ENCODE results near the gene KIAA1549.

GRCh38 chr7:138863931-138864330 lies 117.3 kb downstream of the KIAA1549 start:
- TF ChIP-seq, protein P1, sequence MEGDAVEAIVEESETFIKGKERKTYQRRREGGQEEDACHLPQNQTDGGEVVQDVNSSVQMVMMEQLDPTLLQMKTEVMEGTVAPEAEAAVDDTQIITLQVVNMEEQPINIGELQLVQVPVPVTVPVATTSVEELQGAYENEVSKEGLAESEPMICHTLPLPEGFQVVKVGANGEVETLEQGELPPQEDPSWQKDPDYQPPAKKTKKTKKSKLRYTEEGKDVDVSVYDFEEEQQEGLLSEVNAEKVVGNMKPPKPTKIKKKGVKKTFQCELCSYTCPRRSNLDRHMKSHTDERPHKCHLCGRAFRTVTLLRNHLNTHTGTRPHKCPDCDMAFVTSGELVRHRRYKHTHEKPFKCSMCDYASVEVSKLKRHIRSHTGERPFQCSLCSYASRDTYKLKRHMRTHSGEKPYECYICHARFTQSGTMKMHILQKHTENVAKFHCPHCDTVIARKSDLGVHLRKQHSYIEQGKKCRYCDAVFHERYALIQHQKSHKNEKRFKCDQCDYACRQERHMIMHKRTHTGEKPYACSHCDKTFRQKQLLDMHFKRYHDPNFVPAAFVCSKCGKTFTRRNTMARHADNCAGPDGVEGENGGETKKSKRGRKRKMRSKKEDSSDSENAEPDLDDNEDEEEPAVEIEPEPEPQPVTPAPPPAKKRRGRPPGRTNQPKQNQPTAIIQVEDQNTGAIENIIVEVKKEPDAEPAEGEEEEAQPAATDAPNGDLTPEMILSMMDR (IDR thresholded peaks at IDR 0.05): no peak
- no peak for TF ChIP-seq POLR2A (IDR thresholded peaks at IDR 0.05)
